MM.1S (cell line): ENCODE data around the gene HDAC9.

ENCODE experiments used
- DNase-seq: peaks from one replicate; pipeline ENCODE4 v3.0.0-alpha.2; 2015
- H2AFZ ChIP-seq: fragments of 300-600 bp; sonication (generic); 2 replicates; pipeline ENCODE4 v1.6.0; 2016; ENCODE audit warnings: antibody characterized with exemption, low read length
- H3F3A ChIP-seq: fragments of 300-600 bp; sonication (generic); 2 replicates; pipeline ENCODE4 v1.6.1; 2016; ENCODE audit warnings: mild to moderate bottlenecking, antibody characterized with exemption, low read length, moderate library complexity, mixed read lengths; ENCODE audit not compliant: insufficient read depth
- H3K27ac ChIP-seq: fragments of 300-600 bp; sonication (generic); 2 replicates; pipeline ENCODE4 v1.5.1; 2016; ENCODE audit warnings: mild to moderate bottlenecking, low read length
- H3K27me3 ChIP-seq: fragments of 300-600 bp; sonication (generic); replicated peaks from 2 replicates; pipeline ENCODE4 v1.6.0; 2016; ENCODE audit warnings: low read length; ENCODE audit not compliant: insufficient read depth
- H3K36me3 ChIP-seq: fragments of 300-600 bp; sonication (generic); replicated peaks from 2 replicates; pipeline ENCODE4 v1.6.1; 2016; ENCODE audit warnings: mild to moderate bottlenecking, low read length, mixed read lengths; ENCODE audit not compliant: insufficient read depth
- H3K4me1 ChIP-seq: fragments of 300-600 bp; sonication (generic); 2 replicates; pipeline ENCODE4 v1.6.1; 2016; ENCODE audit warnings: low read length, mixed read lengths
- H3K4me2 ChIP-seq: fragments of 300-600 bp; sonication (generic); 2 replicates; pipeline ENCODE4 v1.6.0; 2016; ENCODE audit warnings: low read depth, low read length
- H3K4me3 ChIP-seq: fragments of 300-600 bp; sonication (generic); 2 replicates; pipeline ENCODE4 v1.5.1; 2016; ENCODE audit warnings: low read length, mixed read lengths
- H3K79me2 ChIP-seq: fragments of 300-600 bp; sonication (generic); 2 replicates; pipeline ENCODE4 v1.6.1; 2016; ENCODE audit warnings: mixed run types, low read length, mixed read lengths
- H3K9ac ChIP-seq: fragments of 300-600 bp; sonication (generic); 2 replicates; pipeline ENCODE4 v1.6.1; 2016; ENCODE audit warnings: low read length, mixed read lengths
- H3K9me2 ChIP-seq: fragments of 300-600 bp; sonication (generic); replicated peaks from 2 replicates; pipeline ENCODE4 v1.6.1; 2016; ENCODE audit warnings: mild to moderate bottlenecking, low read length, mixed read lengths; ENCODE audit not compliant: insufficient read depth
- H3K9me3 ChIP-seq: fragments of 300-600 bp; sonication (generic); replicated peaks from 2 replicates; pipeline ENCODE4 v1.6.1; 2016; ENCODE audit warnings: mild to moderate bottlenecking, low read length, mixed read lengths; ENCODE audit not compliant: insufficient read depth
- H4K20me1 ChIP-seq: fragments of 300-600 bp; sonication (generic); 2 replicates; pipeline ENCODE4 v1.6.1; 2016; ENCODE audit warnings: mild to moderate bottlenecking, low read length, moderate library complexity, mixed read lengths; ENCODE audit not compliant: insufficient read depth
- EZH2 ChIP-seq: fragments of 300-600 bp; sonication (generic); optimal IDR thresholded peaks from 2 replicates; pipeline ENCODE3; 2017; ENCODE audit warnings: low read depth, mild to moderate bottlenecking, antibody characterized with exemption, low read length, mixed read lengths
- EZH2phosphoT487 ChIP-seq: fragments of 300-600 bp; sonication (generic); IDR thresholded peaks from 2 replicates; pipeline ENCODE4 v1.6.1; 2018; ENCODE audit warnings: antibody characterized with exemption, low read length
- TF ChIP-seq, protein P1 (sequence below): fragments of 300-600 bp; sonication (generic); IDR thresholded peaks from 2 replicates; pipeline ENCODE4 v1.5.1; 2016; ENCODE audit warnings: antibody characterized with exemption, low read length, mixed read lengths

Gene HDAC9

GRCh38 chr7:18798088-18798906 is 302.7 kb downstream of the HDAC9 start:
- H3K9me3 ChIP-seq: no peaks in the 10 kb centered on the region
- TF ChIP-seq EZH2: no peak
- no peak for TF ChIP-seq EZH2phosphoT487
- TF ChIP-seq, protein P1, sequence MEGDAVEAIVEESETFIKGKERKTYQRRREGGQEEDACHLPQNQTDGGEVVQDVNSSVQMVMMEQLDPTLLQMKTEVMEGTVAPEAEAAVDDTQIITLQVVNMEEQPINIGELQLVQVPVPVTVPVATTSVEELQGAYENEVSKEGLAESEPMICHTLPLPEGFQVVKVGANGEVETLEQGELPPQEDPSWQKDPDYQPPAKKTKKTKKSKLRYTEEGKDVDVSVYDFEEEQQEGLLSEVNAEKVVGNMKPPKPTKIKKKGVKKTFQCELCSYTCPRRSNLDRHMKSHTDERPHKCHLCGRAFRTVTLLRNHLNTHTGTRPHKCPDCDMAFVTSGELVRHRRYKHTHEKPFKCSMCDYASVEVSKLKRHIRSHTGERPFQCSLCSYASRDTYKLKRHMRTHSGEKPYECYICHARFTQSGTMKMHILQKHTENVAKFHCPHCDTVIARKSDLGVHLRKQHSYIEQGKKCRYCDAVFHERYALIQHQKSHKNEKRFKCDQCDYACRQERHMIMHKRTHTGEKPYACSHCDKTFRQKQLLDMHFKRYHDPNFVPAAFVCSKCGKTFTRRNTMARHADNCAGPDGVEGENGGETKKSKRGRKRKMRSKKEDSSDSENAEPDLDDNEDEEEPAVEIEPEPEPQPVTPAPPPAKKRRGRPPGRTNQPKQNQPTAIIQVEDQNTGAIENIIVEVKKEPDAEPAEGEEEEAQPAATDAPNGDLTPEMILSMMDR: no peak
- H3K79me2 ChIP-seq: no peaks in the 10 kb centered on the region
- H3K27me3 ChIP-seq: no peaks in the 10 kb centered on the region
- H3K27ac ChIP-seq: no peak overlapping the region
- H3F3A ChIP-seq: no peaks in the 10 kb centered on the region
- DNase-seq: no peak
- H3K4me1 ChIP-seq: no peaks in the 10 kb centered on the region
- H3K9me2 ChIP-seq: no peaks in the 10 kb centered on the region
- no peak overlapping the region for H3K4me3 ChIP-seq
- H4K20me1 ChIP-seq: no peaks in the 10 kb centered on the region
- no peak overlapping the region for H3K9ac ChIP-seq
- H3K4me2 ChIP-seq: no peak overlapping the region
- H3K36me3 ChIP-seq: no peaks in the 10 kb centered on the region
- H2AFZ ChIP-seq: no peak overlapping the region

DNA sequence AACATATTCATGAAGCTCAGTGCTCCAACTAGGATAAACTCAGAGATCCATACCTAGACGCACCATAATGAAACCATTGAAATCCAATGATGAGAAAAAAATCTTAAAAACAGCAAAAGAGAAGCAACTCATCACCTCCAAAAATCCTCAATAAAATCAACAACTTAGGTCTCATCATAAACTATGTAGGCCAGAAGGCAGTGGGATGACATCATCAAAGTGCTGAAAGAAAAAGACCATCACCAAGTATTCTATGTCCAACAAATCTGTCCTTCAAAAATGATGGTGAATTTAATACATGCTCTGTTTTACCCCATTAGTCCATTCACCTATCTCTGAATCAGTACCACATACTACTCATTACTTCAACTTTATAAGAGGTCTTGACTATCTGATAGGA is 304.4 kb downstream of the HDAC9 start:
- Histone ChIP-seq H3K36me3 (no peaks in the 10 kb centered on the region), H3K4me3 (no peak overlapping the region), H3K4me2 (no peak overlapping the region), H3K27me3 (no peaks in the 10 kb centered on the region), H3K9me2 (no peaks in the 10 kb centered on the region), H3K4me1 (no peaks in the 10 kb centered on the region), H3K9ac (no peak overlapping the region), H3F3A (no peaks in the 10 kb centered on the region), H2AFZ (no peak overlapping the region), H3K79me2 (no peaks in the 10 kb centered on the region), H3K27ac (no peak overlapping the region), H3K9me3 (no peaks in the 10 kb centered on the region), H4K20me1 (no peaks in the 10 kb centered on the region)
- DNase-seq: no peak
- no peak for TF ChIP-seq EZH2phosphoT487

DNA sequence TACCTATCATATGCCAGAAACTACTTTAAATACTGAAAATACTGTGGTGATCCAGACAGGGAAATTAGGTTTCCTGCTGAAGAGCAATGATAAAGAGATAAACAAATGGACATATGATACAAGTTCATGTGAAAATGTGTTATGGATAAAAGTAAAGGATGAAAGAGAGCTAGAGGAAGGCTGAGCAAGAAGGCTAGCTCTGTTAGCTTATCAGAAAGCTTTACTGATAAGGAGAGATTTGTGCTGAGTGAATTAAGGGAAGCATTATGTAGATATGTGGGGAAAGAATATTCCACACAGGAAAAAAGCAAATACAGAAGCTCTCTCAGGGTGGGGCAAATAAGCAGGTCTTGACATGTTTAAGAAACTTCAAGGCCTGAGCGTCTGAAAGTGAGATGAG is 308.4 kb downstream of the HDAC9 start:
- H3K36me3 ChIP-seq: no peaks in the 10 kb centered on the region
- H3K9me3 ChIP-seq: no peaks in the 10 kb centered on the region
- H3F3A ChIP-seq: no peaks in the 10 kb centered on the region
- no peak overlapping the region for H2AFZ ChIP-seq
- no peak overlapping the region for H3K9ac ChIP-seq
- H3K4me2 ChIP-seq: no peak overlapping the region
- TF ChIP-seq EZH2phosphoT487 (no peak), EZH2 (no peak)
- TF ChIP-seq, protein P1: no peak
- H3K79me2 ChIP-seq: no peaks in the 10 kb centered on the region
- DNase-seq: no peak
- H3K4me3 ChIP-seq: no peak overlapping the region
- H3K27me3 ChIP-seq: no peaks in the 10 kb centered on the region
- H4K20me1 ChIP-seq: no peaks in the 10 kb centered on the region
- H3K4me1 ChIP-seq: no peaks in the 10 kb centered on the region
- no peaks in the 10 kb centered on the region for H3K9me2 ChIP-seq
- no peak overlapping the region for H3K27ac ChIP-seq

- no peaks in the 10 kb centered on the region for H3F3A ChIP-seq
- H3K4me2 ChIP-seq: no peak overlapping the region
- TF ChIP-seq EZH2 (no peak), EZH2phosphoT487 (no peak)
- TF ChIP-seq, protein P1: no peak
- H3K79me2 ChIP-seq: no peaks in the 10 kb centered on the region
- no peak for DNase-seq
- no peaks in the 10 kb centered on the region for H3K9me3 ChIP-seq
- no peak overlapping the region for H3K4me3 ChIP-seq
- H3K36me3 ChIP-seq: no peaks in the 10 kb centered on the region
- no peaks in the 10 kb centered on the region for H3K27me3 ChIP-seq
- no peaks in the 10 kb centered on the region for H3K9me2 ChIP-seq
- no peaks in the 10 kb centered on the region for H4K20me1 ChIP-seq
- no peak overlapping the region for H3K9ac ChIP-seq
- no peak overlapping the region for H2AFZ ChIP-seq
- no peak overlapping the region for H3K27ac ChIP-seq
- H3K4me1 ChIP-seq: no peaks in the 10 kb centered on the region
Observed at GRCh38 chr7:18806177-18806576, 310.6 kb downstream of the HDAC9 start.
